Sigmoid colon (tissue), 4 donors: ENCODE data around the gene ZNF831.

Experiments used
- POLR2A ChIP-seq, 2 donors: fragments of 450-650 bp; IDR thresholded peaks; one replicate each; pipeline ENCODE4 v1.6.1; 2016; ENCODE audit warnings: antibody characterized with exemption in 2 of 2, mild to moderate bottlenecking in 2 of 2, moderate library complexity in 2 of 2
- POLR2AphosphoS5 ChIP-seq, 4 donors: sonication (generic); formaldehyde crosslinking; IDR thresholded peaks; one replicate each; pipeline ENCODE4 v1.6.1; 2017; ENCODE audit warnings: antibody characterized with exemption in 4 of 4

- no peak for TF ChIP-seq POLR2AphosphoS5 (IDR thresholded peaks at IDR 0.05)
- TF ChIP-seq POLR2A (IDR thresholded peaks at IDR 0.05): no peak
Measured at GRCh38 chr20:59146780-59147565, 16.6 kb upstream of the ZNF831 start.
